NK-92 (cell line): Measurements from ENCODE around the gene TXN2.
"Not testable (repeated sequence)": the region's sequence is repeated elsewhere in the genome, so short reads cannot be mapped to it uniquely, and the experiment has no call there.

Source experiments
- DNase-seq: peaks from one replicate; lab custom pipeline; 2025; ENCODE audit not compliant: unreplicated experiment; lab: John Stamatoyannopoulos, UW

Gene TXN2

GRCh38 chr22:36481393-36482168 lies at the start of gene TXN2:
TXN2 (minus strand) TSS chr22:36481640; CDS start chr22:36480837, 803 bp downstream.
- peak; percentile 66 for DNase-seq

- peak; percentile 90 for DNase-seq
Observed at GRCh38 chr22:36528795-36529751, 47.6 kb upstream of the TXN2 start, which contains the start of gene EIF3D. EIF3D (minus strand) TSS chr22:36529166; CDS start chr22:36526121, 3,045 bp downstream.

GRCh38 chr22:36528341-36528740 lies 46.9 kb upstream of the TXN2 start:
- no peak for DNase-seq

DNA sequence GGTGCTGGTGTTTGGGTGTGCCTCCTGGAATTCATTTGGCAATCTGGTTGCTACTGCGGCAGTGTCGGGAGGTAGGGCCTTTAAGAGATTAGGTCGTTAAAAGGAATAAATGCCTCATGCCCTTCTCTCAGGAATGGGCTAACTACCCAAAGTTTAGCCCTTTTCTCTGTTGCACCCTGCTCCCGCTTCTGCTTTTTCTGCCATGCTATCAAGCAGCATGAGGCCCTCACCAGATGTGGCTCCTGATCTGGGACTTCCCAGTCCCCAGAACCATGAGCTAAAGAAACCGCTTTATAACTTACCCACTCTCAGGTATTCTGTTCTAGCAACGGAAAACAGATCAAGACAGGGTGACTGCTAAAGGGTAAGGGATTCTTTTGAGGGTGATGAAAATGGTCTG lies 41.2 kb upstream of the TXN2 start:
- no peak for DNase-seq

DNA sequence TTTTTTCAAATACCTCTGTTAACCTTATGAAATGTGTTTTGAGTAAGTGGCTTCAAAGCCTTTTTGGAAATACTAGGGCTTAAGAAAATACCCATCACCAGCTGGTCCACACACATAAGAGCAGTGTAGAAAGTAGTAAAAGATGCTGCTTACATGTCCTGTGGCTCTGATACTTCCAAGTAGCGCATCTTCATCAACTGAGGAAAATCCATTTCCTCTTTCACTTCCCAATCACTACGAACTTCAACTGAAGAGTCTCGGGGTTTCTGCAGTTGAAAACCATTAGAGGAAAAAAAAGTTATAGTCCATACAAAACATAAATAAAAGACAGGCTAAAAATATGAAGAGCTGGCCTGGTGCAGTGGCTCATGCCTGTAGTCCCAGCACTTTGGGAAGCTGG lies 39.0 kb upstream of the TXN2 start:
- no peak for DNase-seq

GRCh38 chr22:36519906-36520305 lies 38.5 kb upstream of the TXN2 start:
- not testable (repeated sequence) for DNase-seq

DNA sequence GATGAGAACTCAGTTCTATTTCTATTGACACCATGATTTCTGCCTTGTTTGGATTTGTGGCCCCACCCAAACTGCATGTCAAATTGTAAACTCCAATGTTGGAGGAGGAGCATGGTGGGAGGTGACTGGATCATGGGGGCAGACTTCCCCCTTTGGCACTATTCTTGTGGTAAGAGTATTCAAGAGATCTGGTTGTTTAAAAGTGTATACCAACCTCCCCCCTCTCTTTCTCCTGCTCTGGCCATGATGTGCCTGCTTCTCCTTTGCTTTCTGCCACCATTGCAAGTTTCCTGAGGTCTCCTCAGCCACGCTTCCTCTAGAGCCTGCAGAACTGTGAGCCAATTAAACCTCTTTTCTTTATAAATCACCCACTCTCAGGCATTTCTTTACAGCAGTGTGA lies 33.3 kb upstream of the TXN2 start:
- DNase-seq, result no peak

DNA sequence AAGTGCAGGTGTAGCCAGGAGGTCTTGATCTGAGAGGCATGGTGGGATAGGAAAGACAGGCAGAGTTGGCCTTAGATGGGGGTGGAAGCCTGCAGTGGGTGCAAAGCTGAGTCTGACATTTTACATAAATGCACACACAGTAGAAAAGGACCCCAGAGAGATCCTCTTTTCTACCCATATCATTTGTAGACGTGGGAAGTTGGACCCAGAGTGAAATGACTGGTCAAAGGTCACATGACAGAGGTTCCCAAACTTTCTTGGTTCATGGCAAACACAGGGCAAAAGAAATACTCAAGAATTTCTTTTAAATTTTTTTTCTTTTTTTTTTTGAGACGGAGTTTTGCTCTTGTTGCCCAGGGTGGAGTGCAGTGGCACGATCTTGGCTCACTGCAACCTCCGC lies 31.6 kb upstream of the TXN2 start:
- no peak for DNase-seq

- DNase-seq, result no peak
Observed at GRCh38 chr22:36512333-36512732, 30.9 kb upstream of the TXN2 start.

DNA sequence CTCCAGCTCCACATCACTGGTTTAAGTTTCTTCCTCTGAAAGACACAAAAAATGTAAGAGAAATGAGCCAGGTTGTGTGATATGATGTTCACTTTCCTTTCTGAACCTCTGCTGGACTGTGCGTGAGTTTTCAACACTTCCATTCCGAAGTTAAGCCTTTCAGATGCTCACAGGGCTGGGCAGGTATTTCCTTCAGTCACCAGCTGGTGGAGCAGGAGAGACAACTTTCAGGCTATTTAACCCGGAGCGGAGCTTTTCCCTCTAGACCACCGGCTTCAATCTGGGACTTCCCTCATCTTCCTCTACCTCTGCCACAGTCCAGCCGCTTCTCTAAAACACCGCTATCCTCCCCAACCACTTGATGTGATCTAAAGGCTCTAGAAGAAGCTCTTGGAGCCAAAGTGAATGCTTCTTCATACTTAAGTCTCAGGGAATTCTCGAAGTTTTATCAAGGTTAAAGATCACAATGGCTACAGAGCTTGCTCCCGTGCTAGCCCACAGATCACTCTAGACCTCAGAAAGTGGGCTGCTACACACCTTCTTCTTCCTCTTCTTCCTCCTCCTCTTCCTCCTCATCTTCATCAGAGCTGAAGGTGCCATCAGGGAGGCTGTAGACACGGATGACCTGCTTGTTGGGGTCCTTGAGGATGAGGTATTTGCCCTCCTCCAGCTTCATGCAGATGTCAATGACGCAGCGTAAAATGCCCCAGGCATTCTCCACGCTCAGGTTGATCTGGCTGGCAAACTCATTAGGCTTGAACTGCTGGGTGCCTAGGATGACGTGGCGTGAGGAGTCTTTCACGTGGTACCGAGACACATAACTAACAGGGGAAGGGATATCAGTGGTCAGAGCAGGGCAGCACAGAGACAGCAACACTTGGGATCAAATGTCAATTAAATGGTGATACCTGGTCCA lies 29.8 kb upstream of the TXN2 start:
- DNase-seq, result no peak

GRCh38 chr22:36510384-36510783 lies 28.9 kb upstream of the TXN2 start:
- no peak for DNase-seq

GRCh38 chr22:36507518-36508010 lies 26.1 kb upstream of the TXN2 start:
- no peak for DNase-seq

DNA sequence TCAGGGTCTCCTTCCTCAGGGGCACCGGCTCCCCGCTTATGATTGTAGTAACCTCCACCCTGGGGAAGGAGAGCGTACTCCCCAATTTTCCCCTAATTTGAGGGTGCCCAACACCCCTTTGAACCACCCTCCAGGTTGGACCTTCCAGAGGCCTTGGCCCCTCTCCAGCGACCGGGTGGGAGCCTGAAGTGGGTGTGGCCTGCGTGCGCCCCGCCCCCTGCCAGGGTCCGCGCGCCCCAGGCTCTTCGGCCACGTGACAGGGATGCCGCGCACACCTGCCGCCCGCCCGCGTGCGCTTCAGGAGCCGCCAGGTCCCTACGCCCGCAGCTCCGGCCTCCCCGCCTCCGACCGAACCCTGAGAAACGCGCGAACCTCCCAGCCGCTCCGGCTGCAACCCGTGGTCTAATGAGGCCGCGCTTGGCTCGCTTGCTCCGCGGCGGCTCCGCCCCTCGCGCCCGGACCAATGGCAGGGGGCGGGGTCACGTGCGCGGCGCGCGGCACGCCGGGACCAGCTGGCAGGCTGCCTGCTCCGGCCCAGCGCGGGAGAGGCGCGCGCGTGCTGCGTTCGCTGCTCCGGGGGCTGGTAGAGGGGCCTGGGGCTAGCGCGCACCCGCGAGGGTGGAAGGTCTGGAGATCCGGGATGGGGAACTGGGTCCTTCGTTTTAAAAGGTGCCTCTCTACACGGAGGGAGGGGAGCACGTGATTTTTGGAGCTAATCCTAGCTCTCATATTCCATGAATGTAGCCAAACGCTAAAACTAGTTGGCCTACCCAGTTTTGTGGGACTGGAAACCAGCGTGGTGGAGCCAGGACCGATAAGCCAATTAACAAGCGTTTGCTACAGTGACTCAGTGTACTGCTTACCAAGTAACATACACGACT lies 25.4 kb upstream of the TXN2 start, which contains the start of gene FOXRED2:
Gene FOXRED2 (minus strand): TSS at position 404 of the 881 bp plus-strand sequence. CDS start 618 bp downstream, outside the sequence.
- DNase-seq, result no peak

DNA sequence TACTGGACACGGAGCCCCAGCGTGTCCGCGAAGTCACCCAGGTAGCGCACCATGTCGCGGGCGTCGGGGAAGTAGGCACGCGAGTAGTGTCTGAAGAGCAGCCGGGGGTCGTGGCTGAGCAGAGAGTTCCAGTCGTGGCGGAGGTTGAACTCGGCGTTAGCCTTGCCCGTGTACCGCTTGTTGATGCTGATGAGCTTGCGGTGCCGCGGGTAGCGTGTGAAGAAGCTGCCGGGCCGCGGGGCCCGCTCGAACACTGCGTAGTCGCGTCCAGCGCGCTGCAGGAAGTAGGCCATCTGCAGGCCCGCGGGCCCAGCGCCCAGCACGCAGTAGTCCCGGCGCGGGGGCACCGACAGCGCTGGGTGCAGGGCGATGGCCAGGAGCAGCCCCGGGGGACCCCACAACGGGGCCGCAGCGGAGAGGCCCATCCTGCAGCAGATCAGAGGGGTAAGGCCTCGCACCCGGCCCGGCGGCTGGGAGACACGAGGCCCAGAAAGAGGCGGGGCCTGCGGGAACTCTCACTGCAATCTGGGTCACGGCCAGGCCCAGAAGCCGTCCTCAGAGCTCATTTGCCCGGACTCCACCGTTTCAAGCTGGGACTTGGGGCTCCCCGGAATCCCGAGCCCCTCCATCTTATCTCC lies 24.7 kb upstream of the TXN2 start:
- no peak for DNase-seq

DNA sequence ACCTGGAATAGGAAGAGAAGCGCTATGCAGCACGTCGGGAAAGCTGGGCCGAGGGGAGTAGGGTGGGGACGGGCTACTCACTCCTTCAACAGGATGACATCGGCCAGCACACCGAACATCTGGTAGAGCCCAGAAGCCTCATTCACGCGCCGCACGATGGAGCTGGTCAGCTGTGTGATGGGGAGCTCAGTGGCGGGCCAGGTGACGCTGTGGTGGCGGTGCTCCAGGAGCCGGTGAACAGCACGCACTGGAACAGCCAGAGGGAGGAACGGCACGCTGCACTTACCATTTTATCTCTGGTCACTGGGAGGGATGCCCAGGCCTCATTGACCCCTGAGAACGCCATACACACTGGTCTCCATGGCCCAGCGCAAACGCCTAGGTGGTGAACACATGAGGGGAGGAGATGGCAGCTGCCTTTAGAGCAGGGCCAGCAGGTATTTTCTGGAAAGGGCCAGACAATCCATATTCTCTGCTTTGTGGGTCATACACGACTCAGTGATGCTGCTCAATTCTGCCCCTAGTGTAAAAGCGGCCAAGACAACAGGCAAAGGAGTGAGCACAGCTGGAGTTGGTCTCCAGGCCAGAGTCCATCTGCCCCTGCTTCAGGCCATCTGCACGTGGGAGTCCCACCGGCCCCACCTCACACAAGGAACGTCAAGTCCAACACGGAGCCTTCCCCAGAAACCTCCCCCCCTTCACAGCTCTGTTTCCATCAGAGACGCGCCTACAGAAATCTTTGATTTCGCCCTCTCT lies 16.6 kb upstream of the TXN2 start:
- no peak for DNase-seq

GRCh38 chr22:36493690-36494110 lies 12.3 kb upstream of the TXN2 start:
- no peak for DNase-seq

GRCh38 chr22:36492109-36492508 lies 10.7 kb upstream of the TXN2 start:
- DNase-seq, result no peak

DNA sequence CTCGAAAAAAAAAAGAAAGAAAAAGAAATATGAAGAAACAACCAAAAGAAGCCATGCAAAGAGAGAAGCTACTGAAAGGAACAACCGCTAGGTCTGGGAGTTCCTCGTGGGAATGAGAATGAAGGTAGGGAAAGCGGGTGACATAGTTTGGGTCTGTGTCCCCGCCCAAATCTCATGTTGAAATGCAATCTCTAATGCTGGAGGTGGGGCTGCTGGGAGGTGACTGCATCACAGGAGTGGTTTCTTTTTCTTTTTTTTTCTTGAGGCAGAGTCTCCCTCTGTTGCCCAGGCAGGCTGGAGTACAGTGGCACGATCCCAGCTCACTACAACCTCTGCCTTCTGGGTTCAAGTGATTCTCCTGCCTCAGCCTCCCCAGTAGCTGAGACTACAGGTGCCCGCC lies 9.7 kb upstream of the TXN2 start:
- DNase-seq, result no peak
